ENCODE results near the gene PP2D1.
A peak's percentile ranks its signal among the peaks of the same experiment; 100 is the strongest.
"Not testable (repeated sequence)": the region's sequence is repeated elsewhere in the genome, so short reads cannot be mapped to it uniquely, and the experiment has no call there.

Gene PP2D1

DNA sequence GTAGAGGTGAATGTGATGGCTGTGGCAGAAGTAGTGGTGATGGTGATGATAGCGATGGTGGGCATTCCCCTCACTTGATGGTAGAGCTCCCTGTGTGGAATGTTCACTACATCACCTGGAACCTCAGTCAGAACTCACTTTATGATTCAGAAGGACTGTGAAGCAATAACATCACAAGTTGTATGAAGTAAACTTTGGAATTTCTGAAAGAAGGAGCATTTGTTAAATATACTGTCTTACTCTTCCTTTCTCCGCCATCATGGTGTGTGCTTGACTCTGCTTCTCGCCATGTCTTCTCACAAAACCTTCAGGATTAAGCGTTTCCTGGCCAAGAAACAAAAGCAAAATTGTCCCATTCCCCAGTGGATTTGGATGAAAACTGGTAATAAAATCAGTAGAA lies at the start of gene PP2D1:
Gene PP2D1, minus strand, starts transcription at position 101 of the 400 bp plus-strand sequence. CDS start 192 bp downstream, outside the sequence.
- H3K4me3 ChIP-seq (ENCODE audit: low read depth, low read length): no peak within 1 kb of the TSS
- no peak for DNase-seq (ENCODE audit: low read depth)

DNA sequence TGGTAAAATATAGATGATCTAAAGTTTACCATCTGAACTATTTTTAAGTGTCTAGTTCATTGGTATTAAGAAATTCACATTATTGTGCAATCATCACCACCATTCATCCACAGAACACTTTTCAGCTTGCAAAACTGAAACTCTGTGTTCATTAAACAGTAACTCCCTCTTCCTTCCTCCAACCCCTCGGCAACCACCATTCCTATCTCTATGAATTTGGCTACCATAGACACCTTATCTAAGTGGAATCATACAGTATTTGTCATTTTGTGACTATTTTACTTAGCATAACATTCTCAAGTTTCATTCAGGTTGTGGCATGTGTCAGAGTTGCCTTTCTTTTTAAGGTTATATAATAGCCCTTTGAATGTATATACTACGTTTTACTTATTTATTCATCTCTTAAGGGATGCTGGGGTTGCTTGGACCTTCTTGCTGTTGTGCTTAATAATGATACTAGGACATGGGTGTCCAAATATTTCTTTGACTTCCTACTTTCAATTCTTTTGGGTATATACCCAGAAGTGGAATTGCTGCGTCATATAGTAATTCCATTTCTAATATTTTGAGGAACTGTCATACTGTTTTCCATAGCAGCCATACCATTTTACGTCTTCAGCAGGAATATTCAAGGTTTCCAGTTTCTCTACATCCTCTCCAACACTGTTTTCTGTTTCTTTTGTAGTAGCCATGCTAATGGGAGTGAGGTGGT lies 49.1 kb upstream of the PP2D1 start:
- no peak overlapping the region for H3K4me3 ChIP-seq (ENCODE audit: low read depth, low read length)
- no peak for DNase-seq (ENCODE audit: low read depth)

DNA sequence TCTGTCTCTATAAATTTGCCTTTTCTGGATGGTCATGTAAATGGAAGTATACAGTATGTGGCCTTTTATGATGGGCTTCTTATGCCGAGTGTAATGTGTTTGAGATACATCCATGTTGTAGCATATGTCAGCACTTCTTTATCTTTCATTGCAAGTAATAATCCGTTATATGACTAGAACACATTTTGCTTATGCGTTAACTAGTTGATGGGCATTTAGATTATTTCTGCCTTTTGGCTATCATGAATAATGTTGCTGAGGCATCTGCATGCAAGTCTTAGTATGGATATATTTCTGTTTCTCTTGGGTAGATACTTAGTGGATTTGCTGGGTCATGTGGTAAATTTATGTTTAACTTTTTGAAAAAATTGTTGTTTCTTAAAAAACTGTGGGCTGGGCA lies 47.9 kb upstream of the PP2D1 start:
- DNase-seq (ENCODE audit: low read depth): no peak
- no peak overlapping the region for H3K4me3 ChIP-seq (ENCODE audit: low read depth, low read length)

DNA sequence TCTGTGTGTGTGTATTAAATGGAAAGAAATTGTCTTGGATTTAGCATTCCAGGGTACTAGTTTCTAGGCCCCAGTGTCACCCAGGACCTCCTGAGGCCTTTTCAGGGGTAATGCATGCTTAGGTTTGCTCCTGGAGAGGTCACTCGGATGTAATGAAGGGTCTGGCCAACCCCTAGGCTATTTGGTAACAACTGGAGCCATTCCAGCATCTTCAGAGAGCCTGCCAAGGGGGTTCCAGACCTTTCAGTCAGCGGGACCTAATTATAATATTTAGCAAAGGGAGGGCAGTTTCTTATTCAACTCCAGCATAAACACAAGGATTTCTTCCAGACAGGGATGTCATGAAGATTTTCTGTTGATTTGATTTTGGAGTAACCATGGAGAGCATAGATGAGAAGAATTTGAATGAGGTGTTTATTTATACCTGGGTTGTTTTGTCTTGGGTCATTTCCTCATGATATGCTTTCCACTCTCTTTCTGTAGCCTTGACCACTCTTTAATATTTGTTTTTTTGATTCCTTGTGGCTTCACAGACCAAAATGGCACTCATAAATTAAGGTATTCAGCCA lies 45.6 kb upstream of the PP2D1 start:
- H3K4me3 ChIP-seq (ENCODE audit: low read depth, low read length): no peak overlapping the region
- no peak for DNase-seq (ENCODE audit: low read depth)

GRCh38 chr3:20056725-20057611 lies 44.9 kb upstream of the PP2D1 start:
- H3K4me3 ChIP-seq (ENCODE audit: low read depth, low read length): no peak overlapping the region
- peak; percentile 74 for DNase-seq (ENCODE audit: low read depth)

GRCh38 chr3:20055842-20056241 lies 43.8 kb upstream of the PP2D1 start:
- no peak overlapping the region for H3K4me3 ChIP-seq (ENCODE audit: low read depth, low read length)
- DNase-seq (ENCODE audit: low read depth): no peak

DNA sequence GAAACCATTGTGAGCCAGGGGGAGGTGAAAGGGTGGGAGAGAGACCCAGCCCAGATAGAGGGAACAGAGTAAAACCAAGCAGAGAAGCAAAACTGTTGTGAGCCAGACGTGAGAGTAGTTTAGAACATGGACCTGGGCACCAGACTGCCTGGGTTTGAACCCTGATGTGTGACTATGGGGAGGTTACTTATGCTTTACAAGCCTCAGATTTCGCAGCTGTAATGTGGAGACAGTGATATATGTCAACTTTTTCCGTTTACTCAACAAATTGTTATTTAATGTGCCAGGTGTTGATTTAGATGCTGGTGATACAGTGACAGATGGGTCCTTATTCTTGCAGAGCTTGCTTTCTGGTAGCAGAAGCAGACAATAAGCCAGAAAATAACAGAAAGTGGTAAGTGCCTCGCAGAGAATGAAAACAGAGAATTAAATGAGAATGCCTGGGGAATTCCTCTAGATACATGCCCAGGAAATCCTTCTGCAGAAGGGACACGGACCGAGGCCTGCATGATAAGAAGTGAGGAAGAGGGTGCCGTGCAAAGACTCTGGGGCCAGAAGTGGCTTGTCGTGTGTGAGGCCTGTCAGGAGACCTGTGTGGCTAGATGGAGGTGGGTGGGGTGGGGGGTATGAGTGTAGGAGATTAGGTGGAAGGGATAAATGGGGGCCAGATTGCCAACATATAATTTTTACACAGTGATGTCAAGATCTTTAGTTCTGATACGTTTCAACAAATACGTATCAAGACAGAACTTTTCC lies 43.1 kb upstream of the PP2D1 start:
- no peak for DNase-seq (ENCODE audit: low read depth)
- H3K4me3 ChIP-seq (ENCODE audit: low read depth, low read length): no peak overlapping the region

DNA sequence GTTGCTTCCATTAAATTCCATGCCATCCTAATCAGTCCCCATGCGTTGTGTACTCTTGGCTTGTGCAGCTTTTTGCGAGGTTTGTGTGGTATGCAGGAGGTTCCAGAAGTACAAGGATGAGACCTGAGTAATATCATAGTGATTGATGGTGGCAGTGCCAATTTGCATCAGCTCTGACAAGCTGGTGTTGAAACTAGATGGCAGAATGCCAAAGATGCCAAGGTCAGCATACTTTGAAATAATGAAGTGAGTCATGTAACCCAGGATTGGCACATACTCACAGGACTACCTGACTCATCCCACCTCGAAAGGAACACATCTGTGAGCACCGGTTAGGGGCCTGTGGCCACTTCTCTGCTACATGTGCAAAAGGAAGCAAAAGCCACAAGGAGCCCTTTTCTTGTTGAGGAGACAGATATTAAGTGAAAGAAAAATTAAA lies 42.5 kb upstream of the PP2D1 start:
- no peak overlapping the region for H3K4me3 ChIP-seq (ENCODE audit: low read depth, low read length)
- peak; percentile 85 for DNase-seq (ENCODE audit: low read depth)

GRCh38 chr3:20052851-20053250 lies 40.8 kb upstream of the PP2D1 start:
- no peak overlapping the region for H3K4me3 ChIP-seq (ENCODE audit: low read depth, low read length)
- no peak for DNase-seq (ENCODE audit: low read depth)

GRCh38 chr3:20051123-20051806 lies 39.2 kb upstream of the PP2D1 start:
- no peak overlapping the region for H3K4me3 ChIP-seq (ENCODE audit: low read depth, low read length)
- DNase-seq (ENCODE audit: low read depth): no peak

- no peak overlapping the region for H3K4me3 ChIP-seq (ENCODE audit: low read depth, low read length)
- no peak for DNase-seq (ENCODE audit: low read depth)
Measured at GRCh38 chr3:20047976-20048883, 36.2 kb upstream of the PP2D1 start.

GRCh38 chr3:20047341-20047779 lies 35.3 kb upstream of the PP2D1 start:
- H3K4me3 ChIP-seq (ENCODE audit: low read depth, low read length): no peak overlapping the region
- no peak for DNase-seq (ENCODE audit: low read depth)

DNA sequence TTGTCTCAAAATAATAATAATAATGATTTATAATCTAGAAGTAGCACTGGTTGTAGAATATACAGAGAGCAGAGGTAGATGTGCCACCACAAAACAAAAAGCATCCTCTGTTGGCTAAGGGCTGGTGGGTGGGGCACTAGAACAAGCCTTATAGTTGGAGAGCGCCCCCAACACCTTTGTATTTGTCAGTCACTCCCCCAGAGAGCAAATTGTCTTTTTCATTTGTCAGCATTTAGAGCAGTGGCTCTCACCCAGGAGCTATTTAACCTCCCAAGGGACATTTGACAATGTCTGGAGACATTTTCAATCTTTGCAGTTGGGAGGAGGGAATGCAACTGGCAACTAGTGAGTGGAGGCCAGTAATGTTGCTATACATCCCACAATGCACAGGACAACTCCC lies 34.5 kb upstream of the PP2D1 start:
- no peak for DNase-seq (ENCODE audit: low read depth)
- no peak overlapping the region for H3K4me3 ChIP-seq (ENCODE audit: low read depth, low read length)

DNA sequence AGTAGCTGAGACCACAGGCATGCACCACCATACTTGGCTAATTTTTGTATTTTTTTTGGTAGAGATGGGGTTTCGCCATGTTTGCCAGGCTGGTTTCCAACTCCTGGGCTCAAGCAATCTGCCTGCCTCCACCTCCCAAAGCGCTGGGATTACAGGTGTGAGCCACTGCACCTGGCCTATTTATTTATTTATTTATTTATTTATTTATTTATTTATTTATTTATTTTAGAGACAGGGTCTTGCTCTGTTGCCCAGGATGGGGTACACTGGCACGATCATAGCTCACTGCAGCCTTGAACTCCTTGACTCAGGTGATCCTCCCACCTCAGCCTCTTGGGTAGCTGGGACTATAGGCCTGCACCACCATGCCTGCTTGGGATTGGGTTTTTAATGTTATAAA lies 33.1 kb upstream of the PP2D1 start:
- not testable (repeated sequence) for H3K4me3 ChIP-seq (ENCODE audit: low read depth, low read length); DNase-seq (ENCODE audit: low read depth)

DNA sequence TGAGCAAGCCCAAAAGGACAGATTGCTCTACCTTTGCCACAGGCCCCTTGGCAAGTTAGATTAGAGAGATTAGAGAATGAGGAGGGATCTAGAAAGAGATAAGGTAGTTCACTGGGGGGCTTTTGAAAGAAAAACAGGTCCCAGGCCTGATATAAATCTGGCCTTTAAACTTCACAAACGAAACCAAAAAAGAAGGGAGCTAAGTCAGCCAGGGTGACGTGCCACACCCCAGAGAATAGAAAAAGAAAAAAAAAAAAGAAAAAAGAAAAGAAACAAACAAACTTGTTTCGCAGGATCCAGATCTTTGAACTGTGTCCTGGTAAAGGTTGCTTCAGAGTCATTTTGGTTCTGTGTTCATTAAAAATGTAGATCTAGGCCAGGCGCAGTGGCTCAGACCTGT lies 31.8 kb upstream of the PP2D1 start:
- DNase-seq (ENCODE audit: low read depth): no peak
- H3K4me3 ChIP-seq (ENCODE audit: low read depth, low read length): no peak overlapping the region

DNA sequence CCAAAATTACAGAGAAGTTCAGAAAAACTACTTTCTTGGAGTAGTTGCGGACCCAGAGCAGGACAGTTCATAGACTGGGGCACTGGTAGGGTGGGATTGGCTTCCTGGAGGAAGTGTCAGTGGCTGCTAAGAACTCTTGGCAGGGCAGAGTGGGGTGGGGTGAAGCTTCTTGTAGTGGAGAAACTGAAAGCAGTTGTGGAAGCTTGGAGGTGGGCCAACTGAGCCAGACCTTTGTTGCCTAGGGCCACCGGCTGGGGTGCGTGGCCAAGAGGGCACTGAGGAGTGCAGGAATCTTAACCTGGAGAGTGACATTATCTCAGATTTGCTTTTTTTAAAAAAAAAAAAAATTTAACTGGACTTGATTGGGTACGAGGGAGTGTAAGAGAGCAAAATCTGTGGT lies 31.3 kb upstream of the PP2D1 start:
- no peak overlapping the region for H3K4me3 ChIP-seq (ENCODE audit: low read depth, low read length)
- DNase-seq (ENCODE audit: low read depth): no peak

- no peak for DNase-seq (ENCODE audit: low read depth)
- no peak overlapping the region for H3K4me3 ChIP-seq (ENCODE audit: low read depth, low read length)
Measured at GRCh38 chr3:20042331-20042730, 30.3 kb upstream of the PP2D1 start.

GRCh38 chr3:20041197-20041780 lies 29.2 kb upstream of the PP2D1 start:
- no peak for DNase-seq (ENCODE audit: low read depth)
- peak overlapping the region; percentile 75 for H3K4me3 ChIP-seq (ENCODE audit: low read depth, low read length)
